ENCODE measurements around the gene GJA10.
"Not testable (repeated sequence)": the region's sequence is repeated elsewhere in the genome, so short reads cannot be mapped to it uniquely, and the experiment has no call there.

GJA10 gene

DNA sequence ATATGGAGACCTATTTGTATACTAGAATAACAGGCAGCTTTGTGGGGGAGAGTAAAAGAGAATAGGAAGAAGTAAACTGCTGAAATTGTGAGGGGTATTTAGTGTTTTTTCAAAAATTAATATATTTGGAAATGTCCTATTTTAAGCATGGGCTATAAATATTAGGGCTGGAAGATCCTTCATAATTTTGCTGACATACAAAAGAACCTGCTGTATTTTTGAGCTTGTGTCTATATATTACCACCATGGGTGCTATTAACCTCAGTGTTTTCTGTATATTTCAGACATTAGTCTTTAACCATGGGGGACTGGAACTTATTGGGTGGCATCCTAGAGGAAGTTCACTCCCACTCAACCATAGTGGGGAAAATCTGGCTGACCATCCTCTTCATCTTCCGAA, at the start of gene GJA10:
Gene GJA10, plus strand, starts transcription at position 301 of the 400 bp plus-strand sequence. Its CDS starts 0 bp downstream, at position 301.
- DNase-seq: no peak

DNA sequence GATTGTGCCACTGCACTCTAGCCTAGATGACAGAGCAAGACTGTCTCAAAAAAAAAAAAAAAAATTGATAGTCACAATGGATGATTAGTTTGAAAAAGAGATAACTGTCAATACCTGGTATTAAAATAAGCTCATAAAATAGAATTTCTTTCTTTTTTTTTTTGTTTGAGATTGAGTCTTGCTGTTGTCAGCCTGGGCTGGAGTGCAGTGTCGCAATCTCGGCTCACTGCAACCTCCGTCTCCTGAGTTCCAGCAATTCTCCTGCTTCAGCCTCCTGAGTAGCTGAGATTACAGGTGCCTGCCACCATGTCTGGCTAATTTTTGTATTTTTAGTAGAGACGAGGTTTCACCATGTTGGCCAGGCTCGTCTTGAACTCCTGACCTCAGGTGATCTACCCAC, 46.8 kb upstream of the GJA10 start:
- DNase-seq: not testable (repeated sequence)

DNA sequence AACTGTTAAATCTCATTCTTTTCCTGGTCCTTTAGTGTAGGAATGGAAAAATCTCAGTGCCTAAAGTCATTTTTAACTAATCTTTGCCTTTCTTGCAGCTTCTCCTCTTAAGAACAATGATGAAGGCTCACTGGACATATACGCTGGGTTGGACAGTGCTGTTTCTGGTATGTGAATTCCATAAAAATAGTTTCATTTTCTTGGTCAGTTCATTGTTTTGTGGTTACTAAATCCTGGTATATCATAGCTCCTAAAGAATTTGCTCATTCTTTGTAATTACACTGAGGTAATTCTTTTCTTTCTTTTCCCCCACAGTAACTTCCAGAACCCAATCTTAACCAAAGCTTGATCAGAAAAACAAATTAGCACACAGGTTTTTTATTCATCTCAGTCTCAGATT, 41.2 kb upstream of the GJA10 start:
- DNase-seq: no peak

DNA sequence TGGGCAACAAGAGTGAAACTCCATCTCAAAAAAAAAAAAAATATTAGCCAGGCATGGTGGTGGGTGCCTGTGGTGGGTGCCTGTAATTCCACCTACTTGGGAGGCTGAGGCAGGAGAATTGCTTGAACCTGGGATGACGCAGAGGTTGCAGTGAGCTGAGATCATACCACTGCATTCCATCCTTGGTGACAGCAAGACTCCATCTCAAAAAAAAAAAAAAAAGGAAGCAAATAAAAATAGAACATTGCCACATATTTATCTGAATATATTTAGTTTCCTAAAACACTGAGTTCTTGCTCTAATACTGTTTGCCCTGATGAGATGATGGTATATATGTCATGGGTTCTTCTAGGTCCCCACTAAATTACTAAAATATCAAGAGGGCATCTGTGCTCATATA, 36.2 kb upstream of the GJA10 start:
- DNase-seq: no peak

DNA sequence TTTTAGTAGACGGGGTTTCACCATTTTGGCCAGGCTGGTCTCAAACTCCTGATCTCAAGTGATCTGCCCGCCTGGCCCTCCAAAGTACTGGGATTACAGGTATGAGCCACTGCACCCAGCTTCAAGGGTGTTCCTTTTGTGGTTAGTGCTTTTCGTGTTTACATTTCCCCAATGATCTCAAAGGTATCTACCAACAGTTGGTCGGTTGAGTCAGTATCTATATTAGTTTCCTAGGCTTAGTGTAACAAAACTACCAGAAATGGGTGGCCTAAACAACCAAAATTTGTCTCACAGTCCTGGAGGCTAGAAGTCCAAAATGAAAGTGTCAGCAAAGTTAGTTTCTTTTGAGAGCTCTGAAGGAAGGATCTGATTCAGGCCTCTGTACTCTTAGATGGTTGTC, 34.5 kb upstream of the GJA10 start:
- no peak for DNase-seq

DNA sequence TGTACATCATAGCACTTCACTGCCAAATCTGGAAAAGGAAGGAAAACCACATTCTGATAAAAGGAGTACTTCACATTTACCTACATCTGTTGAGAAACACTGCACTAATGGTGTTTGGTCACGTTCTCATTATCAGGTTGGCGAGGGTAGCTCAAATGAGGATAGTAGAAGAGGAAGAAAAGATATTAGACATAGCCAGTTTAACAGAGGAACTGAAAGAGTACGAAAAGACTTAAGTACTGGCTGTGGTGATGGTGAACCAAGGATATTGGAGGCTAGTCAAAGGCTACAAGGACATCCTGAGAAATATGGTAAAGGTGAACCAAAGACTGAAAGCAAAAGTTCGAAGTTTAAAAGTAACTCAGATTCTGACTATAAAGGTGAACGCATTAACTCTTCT, 32.0 kb upstream of the GJA10 start:
- DNase-seq: no peak

DNA sequence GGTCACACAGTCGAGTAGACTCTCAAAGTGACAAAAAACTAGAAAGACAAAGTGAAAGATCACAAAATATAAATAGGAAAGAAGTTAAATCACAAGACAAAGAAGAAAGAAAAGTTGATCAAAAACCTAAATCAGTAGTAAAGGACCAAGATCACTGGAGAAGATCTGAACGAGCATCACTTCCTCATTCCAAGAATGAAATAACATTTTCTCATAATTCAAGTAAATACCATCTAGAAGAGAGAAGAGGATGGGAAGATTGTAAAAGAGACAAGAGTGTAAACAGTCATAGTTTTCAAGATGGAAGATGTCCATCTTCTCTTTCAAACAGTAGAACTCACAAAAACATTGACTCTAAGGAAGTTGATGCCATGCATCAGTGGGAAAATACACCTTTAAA, 31.6 kb upstream of the GJA10 start:
- DNase-seq: peak; percentile 15

DNA sequence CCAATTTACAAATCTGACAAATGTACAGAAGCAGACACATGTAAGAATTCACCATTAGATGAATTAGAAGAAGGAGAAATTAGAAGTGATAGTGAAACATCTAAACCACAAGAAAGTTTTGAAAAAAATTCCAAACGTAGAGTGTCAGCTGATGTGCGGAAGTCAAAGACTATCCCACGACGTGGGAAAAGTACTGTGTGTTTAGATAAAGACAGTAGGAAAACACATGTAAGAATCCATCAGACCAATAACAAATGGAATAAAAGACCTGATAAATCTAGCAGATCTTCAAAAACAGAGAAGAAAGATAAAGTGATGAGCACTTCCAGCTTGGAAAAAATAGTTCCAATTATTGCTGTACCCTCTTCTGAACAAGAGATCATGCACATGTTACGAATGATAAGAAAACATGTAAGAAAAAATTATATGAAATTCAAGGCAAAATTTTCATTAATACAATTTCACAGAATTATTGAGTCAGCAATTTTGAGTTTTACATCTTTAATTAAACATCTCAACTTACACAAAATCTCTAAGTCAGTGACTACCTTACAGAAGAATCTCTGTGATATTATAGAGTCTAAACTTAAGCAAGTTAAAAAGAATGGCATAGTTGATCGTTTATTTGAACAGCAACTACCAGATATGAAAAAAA, 28.1 kb upstream of the GJA10 start:
- no peak for DNase-seq

DNA sequence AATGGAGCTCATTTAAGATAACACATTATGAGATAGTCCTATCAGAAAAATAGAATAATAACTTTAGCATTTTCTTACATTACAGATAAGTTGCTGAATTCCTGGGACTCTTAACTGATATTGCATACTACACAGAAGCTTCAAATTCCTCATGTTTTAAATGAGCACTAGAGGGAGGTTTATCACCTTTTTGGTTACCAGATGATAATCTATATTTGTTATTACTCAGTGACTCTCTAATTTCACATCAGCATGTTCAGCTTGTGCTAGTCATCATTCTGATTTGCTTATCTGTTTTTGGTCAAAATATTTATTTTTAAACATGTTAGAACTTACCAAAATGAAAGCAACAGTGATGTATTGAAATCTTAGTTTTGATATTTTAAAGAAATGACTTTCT, 20.5 kb upstream of the GJA10 start:
- no peak for DNase-seq

DNA sequence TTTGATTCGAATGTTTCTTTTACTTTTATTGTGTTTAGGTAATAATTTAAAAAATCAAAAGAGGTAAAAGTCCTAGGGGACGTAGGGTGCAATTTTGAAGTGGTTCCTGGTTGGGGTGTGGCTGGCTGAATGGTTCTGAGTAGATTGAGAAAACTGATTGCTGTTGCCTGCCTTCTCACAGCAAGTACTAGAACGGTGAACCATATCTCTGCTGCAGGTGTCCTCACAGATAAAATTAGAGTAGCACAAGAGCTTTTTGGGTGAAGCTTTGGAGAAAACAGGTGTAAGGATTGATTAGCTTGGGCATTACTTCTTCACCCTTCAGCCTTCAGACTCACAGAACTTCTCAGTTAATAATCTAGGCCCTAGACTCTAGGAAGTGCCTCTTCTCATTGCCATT, 19.8 kb upstream of the GJA10 start:
- peak; percentile 77 for DNase-seq

DNA sequence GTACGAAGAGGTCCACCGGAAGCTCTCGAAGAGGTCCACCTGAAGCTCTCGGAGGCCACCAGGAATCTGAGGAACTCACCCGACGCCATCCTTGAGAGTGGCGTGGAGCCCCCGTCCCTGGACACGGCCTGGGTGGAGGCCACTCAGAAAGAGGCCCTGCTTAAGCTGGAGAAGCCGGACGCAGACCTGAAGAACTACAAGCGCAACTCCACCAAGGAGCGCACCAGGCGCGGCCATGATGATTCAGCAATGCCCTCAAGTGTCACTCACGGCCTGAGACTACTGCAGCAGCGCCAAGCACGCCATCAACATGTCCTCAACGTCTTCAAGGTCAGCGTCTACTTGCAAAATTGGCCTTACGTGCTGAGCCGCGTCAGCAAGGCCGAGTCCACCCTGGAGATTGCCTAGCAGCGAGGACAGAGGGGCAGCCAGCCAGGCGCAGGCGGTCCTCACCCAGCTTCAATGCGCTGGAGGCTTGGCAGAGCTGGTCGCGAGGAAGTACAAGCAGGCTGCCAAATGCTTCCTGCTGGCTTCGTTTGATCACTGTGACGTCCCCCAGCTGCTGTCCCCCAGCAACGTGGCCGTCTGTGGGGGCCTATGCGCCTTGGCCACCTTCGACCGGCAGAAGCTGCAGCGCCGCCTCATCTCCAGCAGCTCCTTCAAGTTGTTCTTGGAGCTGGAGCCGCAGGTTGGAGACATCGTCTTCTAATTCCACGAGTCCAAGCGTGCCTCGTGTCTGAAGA, 7.7 kb upstream of the GJA10 start:
- no peak for DNase-seq

DNA sequence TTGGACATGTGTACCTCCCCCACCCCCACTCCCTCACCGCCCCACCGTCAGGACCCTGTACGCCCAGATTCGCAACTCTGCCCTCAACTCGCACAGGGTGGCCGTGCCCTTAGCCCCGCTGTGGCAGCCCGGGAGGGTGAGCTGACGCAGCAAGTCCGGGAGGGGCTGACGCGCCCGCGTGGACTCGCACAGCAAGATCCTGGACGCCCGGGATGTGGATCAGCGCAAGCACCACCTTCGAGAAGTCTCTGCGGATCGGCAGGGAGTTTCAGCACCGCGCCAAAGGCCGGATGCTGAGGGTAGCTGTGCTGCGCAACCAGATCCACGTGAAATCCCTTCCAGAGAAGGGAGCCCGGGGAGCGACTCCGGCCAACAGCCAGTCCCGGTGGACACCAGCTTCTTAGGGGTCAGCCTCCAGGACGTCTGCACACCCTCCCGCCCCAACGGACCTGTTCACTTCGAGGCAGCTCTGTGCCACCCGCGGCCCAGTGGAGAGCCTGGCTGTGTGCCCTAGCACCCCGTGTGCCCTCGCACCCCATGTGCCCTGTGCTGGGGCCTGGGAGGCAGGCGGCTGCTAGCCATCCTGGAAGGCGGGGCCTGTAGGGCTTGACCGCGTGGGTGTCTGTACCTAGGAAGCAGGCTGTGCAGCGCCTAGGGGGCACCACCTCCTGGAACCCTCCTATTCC, 6.7 kb upstream of the GJA10 start:
- no peak for DNase-seq

DNA sequence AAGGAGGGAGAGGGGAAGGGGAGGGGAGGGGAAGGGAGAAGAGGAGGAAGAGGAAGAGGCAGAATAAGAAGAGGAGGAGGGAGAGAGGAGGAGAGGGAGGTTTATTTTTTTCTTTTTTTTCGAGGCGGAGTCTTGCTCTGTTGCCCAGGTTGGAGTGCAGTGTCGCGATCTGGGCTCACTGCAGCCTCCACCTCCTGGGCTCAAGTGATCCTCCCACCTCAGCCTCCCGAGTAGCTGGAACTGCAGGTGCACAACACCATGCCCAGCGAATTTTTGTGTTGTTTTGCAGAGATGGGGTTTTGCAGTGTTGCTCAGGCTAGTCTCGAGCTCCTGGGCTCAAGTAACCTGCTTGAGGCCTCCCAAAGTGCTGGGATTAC, 6.1 kb upstream of the GJA10 start:
- no peak for DNase-seq

DNA sequence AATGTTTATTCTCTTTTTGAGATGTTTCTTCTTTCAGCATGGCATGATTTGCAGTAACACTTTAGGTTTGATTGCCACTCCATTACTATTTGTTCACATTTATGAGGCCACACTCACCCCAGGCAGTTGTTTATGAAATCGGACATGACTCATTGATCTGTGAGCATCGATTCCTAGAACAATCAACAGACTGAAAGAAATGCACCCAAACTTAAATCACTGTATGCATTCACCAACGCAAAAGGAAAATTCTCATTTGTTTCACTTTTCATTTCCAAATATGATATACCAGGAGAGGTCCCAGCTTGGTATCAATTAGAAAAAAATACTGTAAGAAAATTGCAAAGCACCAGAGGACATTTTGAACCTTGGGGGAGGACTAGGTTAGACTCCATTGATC, 5.4 kb upstream of the GJA10 start:
- DNase-seq: no peak

DNA sequence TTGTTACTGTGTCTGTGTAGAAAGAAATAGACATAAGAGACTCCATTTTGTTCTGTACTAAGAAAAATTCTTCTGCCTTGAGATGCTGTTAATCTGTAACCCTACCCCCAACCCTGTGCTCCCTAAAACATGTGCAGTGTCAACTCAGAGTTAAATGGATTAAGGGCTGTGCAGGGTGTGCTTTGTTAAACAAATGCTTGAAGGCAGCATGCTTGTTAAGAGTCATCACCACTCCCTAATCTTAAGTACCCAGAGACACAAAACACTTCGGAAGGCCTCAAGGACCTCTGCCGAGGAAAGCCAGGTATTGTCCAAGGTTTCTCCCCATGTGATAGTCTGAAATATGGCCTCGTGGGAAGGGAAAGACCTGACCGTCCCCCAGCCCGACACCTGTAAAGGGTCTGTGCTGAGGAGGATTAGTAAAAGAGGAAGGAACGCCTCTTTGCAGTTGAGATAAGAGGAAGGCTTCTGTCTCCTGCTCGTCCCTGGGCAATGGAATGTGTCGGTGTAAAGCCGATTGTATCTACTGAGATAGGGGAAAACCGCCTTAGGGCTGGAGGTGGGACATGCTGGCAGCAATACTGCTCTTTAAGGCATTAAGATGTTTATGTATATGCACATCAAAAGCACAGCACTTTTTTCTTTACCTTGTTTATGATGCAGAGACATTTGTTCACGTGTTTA, 3.3 kb upstream of the GJA10 start:
- DNase-seq: not testable (repeated sequence)

DNA sequence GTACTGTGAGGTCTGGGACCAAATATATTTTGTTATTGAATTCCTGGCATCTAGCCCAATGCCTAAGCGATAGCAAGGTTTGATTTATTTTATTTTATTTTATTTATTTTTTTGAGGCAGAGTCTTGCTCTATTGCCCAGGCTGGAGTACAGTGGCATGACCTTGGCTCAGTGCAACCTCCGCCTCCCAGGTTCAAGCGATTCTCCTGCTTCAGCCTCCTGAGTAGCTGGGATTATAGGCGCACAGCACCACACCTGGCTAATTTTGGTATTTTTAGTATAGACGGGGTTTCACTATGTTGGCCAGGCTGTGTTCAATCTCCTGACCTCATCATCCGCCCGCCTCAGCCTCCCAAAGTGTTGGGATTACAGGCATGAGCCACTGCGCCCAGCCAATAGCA, 1.7 kb upstream of the GJA10 start:
- DNase-seq: not testable (repeated sequence)

DNA sequence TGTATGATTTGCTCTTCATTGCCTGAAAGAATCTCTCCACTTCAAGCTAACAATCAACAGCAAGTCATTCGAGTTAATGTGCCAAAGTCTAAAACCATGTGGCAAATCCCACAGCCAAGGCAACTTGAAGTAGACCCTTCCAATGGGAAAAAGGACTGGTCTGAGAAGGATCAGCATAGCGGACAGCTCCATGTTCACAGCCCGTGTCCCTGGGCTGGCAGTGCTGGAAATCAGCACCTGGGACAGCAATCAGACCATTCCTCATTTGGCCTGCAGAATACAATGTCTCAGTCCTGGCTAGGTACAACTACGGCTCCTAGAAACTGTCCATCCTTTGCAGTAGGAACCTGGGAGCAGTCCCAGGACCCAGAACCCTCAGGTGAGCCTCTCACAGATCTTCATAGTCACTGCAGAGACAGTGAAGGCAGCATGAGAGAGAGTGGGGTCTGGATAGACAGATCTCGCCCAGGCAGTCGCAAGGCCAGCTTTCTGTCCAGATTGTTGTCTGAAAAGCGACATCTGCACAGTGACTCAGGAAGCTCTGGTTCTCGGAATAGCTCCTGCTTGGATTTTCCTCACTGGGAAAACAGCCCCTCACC, 1.1 kb downstream of the GJA10 start:
- DNase-seq: peak; percentile 19

DNA sequence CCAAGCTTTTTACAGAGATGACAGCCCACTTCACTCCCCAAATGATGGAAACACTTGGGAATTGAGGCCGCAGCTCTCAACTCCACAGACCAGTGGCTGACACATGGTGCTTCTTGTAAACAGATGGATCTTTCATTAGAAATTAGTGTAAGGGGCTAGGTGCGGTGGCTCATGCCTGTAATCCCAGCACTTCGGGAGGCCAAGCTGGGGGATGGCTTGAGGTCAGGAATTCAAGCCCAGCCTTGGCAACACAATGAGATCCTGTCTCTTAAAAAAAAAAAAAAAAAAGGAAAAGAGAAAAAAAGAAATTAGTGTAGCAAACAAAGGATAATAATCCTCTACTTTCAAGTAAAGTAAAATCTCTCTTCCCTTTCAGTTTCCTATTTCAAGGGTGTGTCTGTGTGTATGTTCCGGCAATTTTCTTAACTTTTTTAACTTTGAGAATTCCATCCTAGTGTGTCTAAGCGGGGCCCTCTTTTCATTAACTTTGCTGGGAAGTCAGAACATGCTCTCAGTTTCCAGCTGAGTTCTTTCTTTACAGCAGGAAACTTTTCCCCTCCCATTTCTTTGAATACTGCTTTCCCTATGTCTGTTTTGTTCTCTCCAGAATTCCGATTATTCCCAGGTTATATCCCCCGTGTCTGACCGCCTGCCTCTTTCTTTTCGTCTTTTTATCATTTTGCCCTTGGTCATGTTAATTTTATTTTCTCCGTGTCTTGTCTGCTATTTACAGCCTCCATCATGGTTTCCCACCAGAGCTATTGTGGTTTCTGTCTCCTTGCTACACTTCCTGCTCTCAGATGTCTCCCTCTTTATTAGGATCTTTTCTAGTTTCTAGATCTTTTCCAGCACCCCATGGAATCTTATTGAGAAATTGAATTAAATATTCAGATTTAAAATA, 16.0 kb downstream of the GJA10 start:
- not testable (repeated sequence) for DNase-seq

DNA sequence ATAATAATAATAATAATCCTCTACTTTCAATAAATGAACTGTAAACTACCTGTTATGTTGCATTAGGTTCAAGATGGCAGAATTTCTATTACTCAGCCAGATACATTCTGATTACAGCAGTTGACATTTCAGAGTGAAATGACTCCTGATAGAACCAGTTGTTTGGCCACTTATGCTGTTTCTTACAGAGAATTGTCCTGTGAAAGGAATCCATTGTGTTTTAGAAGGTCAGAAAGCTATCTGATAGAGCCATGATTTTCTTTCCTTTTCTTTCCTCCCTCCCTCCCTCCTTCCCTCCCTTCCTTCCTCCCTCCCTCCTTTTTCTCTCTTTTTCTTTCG, 16.6 kb downstream of the GJA10 start:
- no peak for DNase-seq

DNA sequence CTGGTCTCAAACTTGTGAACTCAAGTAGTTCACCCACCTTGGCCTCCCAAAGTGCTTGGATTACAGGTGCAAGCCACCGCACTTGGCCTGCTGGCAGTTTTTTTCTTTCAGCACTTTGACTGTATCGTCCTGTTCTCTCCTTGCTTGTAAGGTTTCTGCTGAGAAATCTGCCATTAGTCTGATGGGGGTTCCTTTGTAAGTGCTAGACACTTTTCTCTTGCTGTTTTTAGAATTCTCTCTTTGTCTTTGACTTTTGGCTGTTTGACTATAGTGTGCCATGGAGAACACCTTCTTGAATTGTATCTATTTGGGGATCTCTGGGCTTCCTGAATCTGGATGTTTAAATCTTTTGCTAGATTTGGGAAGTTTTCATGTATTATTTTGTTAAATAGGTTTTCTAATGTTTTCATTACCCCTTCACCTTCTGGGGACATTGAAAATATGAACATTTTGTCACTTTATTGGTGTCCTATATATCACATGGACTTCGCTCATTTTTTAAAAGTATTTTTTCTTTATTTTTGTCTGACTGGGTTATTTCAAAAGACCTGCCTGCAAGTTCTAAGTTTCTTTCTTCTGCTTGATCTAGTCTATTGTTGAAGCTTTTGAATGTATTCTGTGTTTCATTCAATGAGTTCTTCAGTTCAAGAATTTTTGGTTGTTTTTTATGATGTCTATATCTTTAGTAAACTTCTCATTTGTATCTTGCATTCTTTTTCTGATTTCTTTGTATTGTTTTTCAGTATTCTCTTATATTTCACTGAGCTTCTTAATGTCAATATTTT, 22.1 kb downstream of the GJA10 start:
- no peak for DNase-seq

DNA sequence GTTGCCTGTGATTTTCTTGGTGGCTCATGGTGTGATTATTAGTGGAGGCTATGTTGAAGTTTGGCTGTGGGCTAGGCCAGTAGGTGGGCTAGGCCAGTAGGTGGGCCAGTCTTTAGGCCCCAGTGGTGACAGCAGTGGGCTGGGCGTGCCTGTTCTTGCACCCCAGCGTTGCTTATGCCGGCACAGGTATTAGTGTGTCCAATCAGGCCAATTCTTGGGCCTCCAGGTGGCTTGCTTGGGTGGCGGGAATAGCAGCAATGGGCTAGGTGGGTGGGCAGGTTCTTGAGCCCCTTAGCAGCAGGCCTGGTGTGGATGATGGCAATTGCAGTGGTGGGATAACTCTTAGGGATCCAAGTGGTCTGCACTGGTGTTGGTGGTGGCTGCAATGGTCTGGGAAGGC, 22.9 kb downstream of the GJA10 start:
- no peak for DNase-seq
